COR-L47 (cell line): Measurements from ENCODE around the gene BCAS2.

Experiments used
- DNase-seq: peaks from one replicate; lab custom pipeline; 2025; lab: John Stamatoyannopoulos, UW

BCAS2 gene

GRCh38 chr1:114558544-114558943 is 22.9 kb downstream of the BCAS2 start:
- no peak for DNase-seq

- no peak for DNase-seq
Observed at GRCh38 chr1:114554577-114554976, 26.8 kb downstream of the BCAS2 start.

- no peak for DNase-seq
Observed at GRCh38 chr1:114552106-114552639, 29.2 kb downstream of the BCAS2 start.

GRCh38 chr1:114551400-114551799 is 30.0 kb downstream of the BCAS2 start:
- DNase-seq, result no peak

- no peak for DNase-seq
Observed at GRCh38 chr1:114550336-114550735, 31.1 kb downstream of the BCAS2 start.

- no peak for DNase-seq
Observed at GRCh38 chr1:114549137-114549536, 32.3 kb downstream of the BCAS2 start.

GRCh38 chr1:114547076-114547475 is 34.3 kb downstream of the BCAS2 start:
- DNase-seq, result no peak

GRCh38 chr1:114545796-114546195 is 35.6 kb downstream of the BCAS2 start:
- DNase-seq, result no peak

GRCh38 chr1:114545315-114545714 is 36.1 kb downstream of the BCAS2 start:
- DNase-seq, result no peak

GRCh38 chr1:114540821-114541220 is 40.6 kb downstream of the BCAS2 start:
- no peak for DNase-seq

GRCh38 chr1:114540272-114540671 is 41.1 kb downstream of the BCAS2 start:
- DNase-seq, result no peak

- no peak for DNase-seq
Observed at GRCh38 chr1:114536043-114536442, 45.4 kb downstream of the BCAS2 start.

- no peak for DNase-seq
Observed at GRCh38 chr1:114535401-114535800, 46.0 kb downstream of the BCAS2 start.

- no peak for DNase-seq
Observed at GRCh38 chr1:114531094-114531493, 50.3 kb downstream of the BCAS2 start.

- DNase-seq, result no peak
Observed at GRCh38 chr1:114530224-114530623, 51.2 kb downstream of the BCAS2 start.

- DNase-seq, result no peak
Observed at GRCh38 chr1:114524944-114525343, 56.5 kb downstream of the BCAS2 start.

GRCh38 chr1:114522264-114522575 is 59.2 kb downstream of the BCAS2 start:
- DNase-seq, result no peak

GRCh38 chr1:114521396-114522263 is 59.8 kb downstream of the BCAS2 start:
- no peak for DNase-seq
